MG63 (cell line): ENCODE data around the gene MPP2. TPM values are rescaled to one million over a fixed set of nuclear protein-coding genes. Genes with fewer than 3 reads are reported as not detected.

Experiments used
- DNase-seq: peaks from one replicate; pipeline ENCODE4 v3.0.0-alpha.2; 2020
- H3K27me3 ChIP-seq: fragments of 250-450 bp; sonication (Bioruptor Pico); 2 replicates; pipeline ENCODE4 v1.5.1; 2020; ENCODE audit warnings: mild to moderate bottlenecking, moderate library complexity
- H3K36me3 ChIP-seq: fragments of 250-450 bp; sonication (Bioruptor Pico); 2 replicates; pipeline ENCODE4 v1.5.1; 2020; ENCODE audit warnings: mild to moderate bottlenecking, moderate library complexity
- H3K4me3 ChIP-seq: fragments of 250-450 bp; sonication (Bioruptor Pico); 2 replicates; pipeline ENCODE4 v1.5.1; 2020; ENCODE audit warnings: mild to moderate bottlenecking, moderate library complexity
- H3K9me3 ChIP-seq: fragments of 250-450 bp; sonication (Bioruptor Pico); 2 replicates; pipeline ENCODE4 v1.5.1; 2020; ENCODE audit warnings: mild to moderate bottlenecking, moderate library complexity
- total RNA-seq: library from RNA; depleted of rRNA; stranded (reverse); fragments of >200 nt; shearing (Covaris generic); gene quantifications from 2 replicates; pipeline ENCODE4 v1.2.3, GENCODE V29; 2014; ENCODE audit warnings: low replicate concordance; rRNA removed

Gene MPP2
- total RNA-seq, 1 experiment from 2014 or later = 3.7 TPM

GRCh38 chr17:43830510-43831140 is 76.7 kb downstream of the MPP2 start:
- DNase-seq = no peak
- Histone ChIP-seq H3K9me3 (no peaks in the 10 kb centered on the region), H3K36me3 (peaks cover 27% of the 10 kb centered on the region), H3K27me3 (peaks cover 4% of the 10 kb centered on the region; the same call in 1 of the 2 replicates), H3K4me3 (no peak overlapping the region)

DNA sequence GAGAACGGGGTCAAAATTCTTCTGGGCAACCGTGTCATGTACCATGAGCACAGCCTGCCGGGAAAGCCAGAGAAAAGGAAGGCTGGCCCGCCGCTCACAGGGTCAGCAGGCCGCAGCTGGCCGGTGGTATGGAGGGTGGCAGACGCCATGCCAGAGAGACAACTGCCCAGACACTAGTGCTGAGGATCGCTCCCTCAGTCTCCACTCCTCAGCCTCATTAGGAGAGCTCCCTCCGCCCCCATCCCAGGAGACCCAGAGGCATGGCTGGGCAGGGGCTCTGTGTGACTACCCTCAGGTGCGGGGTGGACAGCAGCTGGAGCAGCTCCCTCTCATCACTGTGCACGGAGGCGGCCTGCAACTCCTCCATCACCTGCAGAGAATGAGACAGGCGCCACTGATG is 77.6 kb downstream of the MPP2 start:
- Histone ChIP-seq H3K9me3 (no peaks in the 10 kb centered on the region), H3K4me3 (no peak overlapping the region), H3K36me3 (peaks cover 33% of the 10 kb centered on the region), H3K27me3 (peaks cover 4% of the 10 kb centered on the region; the same call in 1 of the 2 replicates)
- DNase-seq = no peak

DNA sequence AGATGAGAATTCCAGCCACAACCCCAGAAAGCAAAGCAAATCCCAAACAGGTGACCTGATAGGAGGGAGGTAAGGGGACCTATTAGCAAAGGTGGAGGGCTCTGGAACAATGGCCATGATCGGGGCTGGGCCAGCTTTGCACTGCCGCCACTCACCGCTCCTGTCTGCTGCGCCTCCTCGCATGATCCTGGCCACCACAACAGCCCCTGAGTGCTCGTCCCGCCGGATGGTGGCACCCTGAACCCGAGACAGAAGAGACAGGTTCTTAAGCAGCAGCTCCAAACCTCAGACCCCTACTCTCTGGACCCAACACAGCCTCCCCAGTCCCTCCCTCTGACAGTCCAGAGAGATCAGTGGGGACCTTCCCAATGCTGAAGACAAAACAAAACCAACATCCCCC is 79.7 kb downstream of the MPP2 start:
- no peaks in the 10 kb centered on the region for H3K27me3 ChIP-seq
- no peaks in the 10 kb centered on the region for H3K9me3 ChIP-seq
- H3K4me3 ChIP-seq = no peak overlapping the region
- no peak for DNase-seq
- H3K36me3 ChIP-seq = peaks cover 45% of the 10 kb centered on the region

GRCh38 chr17:43826206-43826605 is 81.1 kb downstream of the MPP2 start:
- H3K36me3 ChIP-seq = peaks cover 47% of the 10 kb centered on the region
- DNase-seq = no peak
- H3K4me3 ChIP-seq = no peak overlapping the region
- H3K9me3 ChIP-seq = no peaks in the 10 kb centered on the region
- H3K27me3 ChIP-seq = no peaks in the 10 kb centered on the region

DNA sequence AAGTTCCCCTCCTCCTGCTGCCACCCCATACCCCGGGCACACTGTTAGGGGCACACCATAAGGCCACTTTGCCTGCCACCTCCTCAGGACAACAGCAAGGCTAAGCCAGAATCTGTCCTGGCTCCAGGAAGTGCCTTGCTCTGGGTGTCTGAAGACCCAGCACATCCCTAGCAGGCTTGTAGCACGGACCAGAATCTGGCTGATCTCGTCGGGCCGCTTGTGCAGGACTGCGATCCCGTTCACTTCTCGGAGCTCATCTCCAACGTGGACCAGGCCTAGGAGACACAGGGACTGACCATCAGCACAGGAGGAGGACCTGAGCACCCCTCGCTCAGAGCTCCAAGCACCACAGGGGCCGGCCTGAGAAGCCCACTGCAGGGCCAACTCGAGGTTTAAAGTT is 81.8 kb downstream of the MPP2 start:
- no peaks in the 10 kb centered on the region for H3K27me3 ChIP-seq
- DNase-seq = no peak
- no peak overlapping the region for H3K4me3 ChIP-seq
- H3K9me3 ChIP-seq = no peaks in the 10 kb centered on the region
- peaks cover 44% of the 10 kb centered on the region for H3K36me3 ChIP-seq

Other genes starting within 250 kb of the MPP2 start
- 1.1 TPM in 1 of 2 replicates, not detected in the other for gene MEOX1, start 245.6 kb downstream of the MPP2 start, total RNA-seq
- gene SOST, start 148.7 kb downstream of the MPP2 start, total RNA-seq = not detected in 2 replicates
- 13.6 and 37.9 TPM in 2 replicates for gene DUSP3, start 128.6 kb downstream of the MPP2 start, total RNA-seq
- not detected in 2 replicates for gene CFAP97D1, start 127.1 kb downstream of the MPP2 start, total RNA-seq
- 3.9 and 4.4 TPM in 2 replicates for gene MPP3, start 74.4 kb downstream of the MPP2 start, total RNA-seq
- gene CD300LG, start 60.4 kb downstream of the MPP2 start, total RNA-seq = not detected in 2 replicates
- gene PPY, start 34.9 kb upstream of the MPP2 start, total RNA-seq = not detected in 2 replicates
- not detected in 2 replicates for gene PYY, start 46.4 kb upstream of the MPP2 start, total RNA-seq
- gene NAGS, start 97.1 kb upstream of the MPP2 start, total RNA-seq = 1.4 TPM in 1 of 2 replicates, not detected in the other
- gene TMEM101, start 107.4 kb upstream of the MPP2 start, total RNA-seq = 33.2 and 56.8 TPM in 2 replicates
- 107 and 128 TPM in 2 replicates for gene LSM12, start 159.1 kb upstream of the MPP2 start, total RNA-seq
- 9.4 and 22.8 TPM in 2 replicates for gene G6PC3, start 163.2 kb upstream of the MPP2 start, total RNA-seq
- gene HDAC5, start 216.1 kb upstream of the MPP2 start, total RNA-seq = 31.9 and 50.4 TPM in 2 replicates
- 3.8 and 6.5 TPM in 2 replicates for gene HROB, start 234.4 kb upstream of the MPP2 start, total RNA-seq